SK-N-SH treated with all-trans-retinoic acid at 6 μM for 48 hours (cell line): Measurements from ENCODE around the gene SULT1A1.

Source experiments
- BACH2 ChIP-seq: fragments of 250-450 bp; sonication (Bioruptor Pico); IDR thresholded peaks from 2 replicates; pipeline ENCODE4 v1.9.0; 2021; ENCODE audit warnings: mild to moderate bottlenecking, borderline replicate concordance
- CSDC2 ChIP-seq: fragments of 250-450 bp; sonication (Bioruptor Pico); IDR thresholded peaks from 2 replicates; pipeline ENCODE4 v1.5.0; 2020; ENCODE audit warnings: mild to moderate bottlenecking, moderate library complexity
- CSRNP3 ChIP-seq: fragments of 250-450 bp; sonication (Bioruptor Pico); IDR thresholded peaks from 2 replicates; pipeline ENCODE4 v1.5.1; 2021; ENCODE audit warnings: mild to moderate bottlenecking, moderate library complexity
- PPARA ChIP-seq: fragments of 250-450 bp; sonication (Bioruptor Pico); IDR thresholded peaks from 2 replicates; pipeline ENCODE4 v1.5.0; 2020; ENCODE audit warnings: mild to moderate bottlenecking, borderline replicate concordance
- RARB ChIP-seq: fragments of 250-450 bp; sonication (Bioruptor Pico); IDR thresholded peaks from 2 replicates; pipeline ENCODE4 v1.8.0; 2021; ENCODE audit warnings: mild to moderate bottlenecking, moderate library complexity
- TCF4 ChIP-seq: fragments of 250-450 bp; sonication (Bioruptor Pico); IDR thresholded peaks from 2 replicates; pipeline ENCODE4 v1.8.0; 2021; ENCODE audit warnings: mild to moderate bottlenecking, moderate library complexity, borderline replicate concordance
- ZC3H10 ChIP-seq: fragments of 250-450 bp; sonication (Bioruptor Pico); IDR thresholded peaks from 2 replicates; pipeline ENCODE4 v1.5.1; 2021; ENCODE audit warnings: mild to moderate bottlenecking, moderate library complexity
- ZFP3 ChIP-seq: fragments of 250-450 bp; sonication (Bioruptor Pico); IDR thresholded peaks from 2 replicates; pipeline ENCODE4 v1.5.0; 2020; ENCODE audit warnings: mild to moderate bottlenecking, moderate library complexity
- ZNF565 ChIP-seq: fragments of 450-650 bp; formaldehyde crosslinking; conservative IDR thresholded peaks from 2 replicates; pipeline ENCODE4 v1.5.0; 2020; ENCODE audit warnings: low read depth, mild to moderate bottlenecking, moderate library complexity

GRCh38 chr16:28597692-28598261 lies 12.1 kb downstream of the SULT1A1 start:
- TF ChIP-seq PPARA, result no peak
- no peak for TF ChIP-seq CSDC2 (CRISPR knock-in tag)
- TF ChIP-seq RARB (CRISPR knock-in tag), result no peak
- no peak for TF ChIP-seq ZFP3 (CRISPR knock-in tag)
- no peak for TF ChIP-seq TCF4
- TF ChIP-seq ZNF565 (CRISPR knock-in tag), result no peak
- no peak for TF ChIP-seq CSRNP3 (CRISPR knock-in tag)
- no peak for TF ChIP-seq ZC3H10
- TF ChIP-seq BACH2 (CRISPR knock-in tag), result no peak
